ENCODE results near the gene SERPINI2.
"Not testable (repeated sequence)": the region's sequence is repeated elsewhere in the genome, so short reads cannot be mapped to it uniquely, and the experiment has no call there.

The SERPINI2 gene

GRCh38 chr3:167450195-167450594 lies 23.6 kb downstream of the SERPINI2 start:
- DNase-seq (ENCODE audit: low read depth): no peak

GRCh38 chr3:167445491-167445890 lies 28.4 kb downstream of the SERPINI2 start:
- DNase-seq (ENCODE audit: low read depth): no peak

GRCh38 chr3:167441256-167441655 lies 32.6 kb downstream of the SERPINI2 start:
- no peak for DNase-seq (ENCODE audit: low read depth)

GRCh38 chr3:167437428-167438139 lies 36.3 kb downstream of the SERPINI2 start:
- no peak for DNase-seq (ENCODE audit: low read depth)

GRCh38 chr3:167426962-167427361 lies 46.9 kb downstream of the SERPINI2 start:
- not testable (repeated sequence) for DNase-seq (ENCODE audit: low read depth)

- not testable (repeated sequence) for DNase-seq (ENCODE audit: low read depth)
Observed at GRCh38 chr3:167422396-167422795, 51.4 kb downstream of the SERPINI2 start.

- no peak for DNase-seq (ENCODE audit: low read depth)
Observed at GRCh38 chr3:167409611-167410010, 64.2 kb downstream of the SERPINI2 start.

GRCh38 chr3:167406876-167407492 lies 66.9 kb downstream of the SERPINI2 start:
- DNase-seq (ENCODE audit: low read depth): no peak

- no peak for DNase-seq (ENCODE audit: low read depth)
Observed at GRCh38 chr3:167397826-167398225, 76.0 kb downstream of the SERPINI2 start.

- no peak for DNase-seq (ENCODE audit: low read depth)
Observed at GRCh38 chr3:167396075-167396474, 77.8 kb downstream of the SERPINI2 start.

GRCh38 chr3:167394003-167394402 lies 79.8 kb downstream of the SERPINI2 start:
- no peak for DNase-seq (ENCODE audit: low read depth)
